IgD-negative memory B cell (primary cell): ENCODE data around the gene CTSF. TPM values are rescaled to one million over a fixed set of nuclear protein-coding genes. Genes with fewer than 3 reads are reported as not detected.

Experiments
- polyA plus RNA-seq: library from polyadenylated mRNA; unstranded; fragments of 300-500 nt; fragmentation: Illumina TruSeq; gene quantifications from one replicate; pipeline ENCODE4 v1.2.3, GENCODE V29; 2021

The CTSF gene
- polyA plus RNA-seq, 1 donor from 2014 or later: 7.0 TPM

Other genes starting within 250 kb of the CTSF start
- gene RIN1, start 232.2 kb downstream of the CTSF start, polyA plus RNA-seq: 0.28 TPM
- 80.6 TPM for gene BRMS1, start 223.5 kb downstream of the CTSF start, polyA plus RNA-seq
- 6.1 TPM for gene B4GAT1, start 221.0 kb downstream of the CTSF start, polyA plus RNA-seq
- 3.0 TPM for gene SLC29A2, start 196.8 kb downstream of the CTSF start, polyA plus RNA-seq
- gene NPAS4, start 147.6 kb downstream of the CTSF start, polyA plus RNA-seq: not detected
- 92.2 TPM for gene MRPL11, start 129.8 kb downstream of the CTSF start, polyA plus RNA-seq
- 4.3 TPM for gene PELI3, start 101.7 kb downstream of the CTSF start, polyA plus RNA-seq
- gene DPP3, start 88.2 kb downstream of the CTSF start, polyA plus RNA-seq: 24.5 TPM
- 10.3 TPM for gene BBS1, start 58.0 kb downstream of the CTSF start, polyA plus RNA-seq
- gene ZDHHC24, start 22.6 kb downstream of the CTSF start, polyA plus RNA-seq: 21.6 TPM
- gene ACTN3, start 21.7 kb downstream of the CTSF start, polyA plus RNA-seq: not detected
- not detected for gene CCDC87, start 24.5 kb upstream of the CTSF start, polyA plus RNA-seq
- 74.7 TPM for gene CCS, start 24.6 kb upstream of the CTSF start, polyA plus RNA-seq
- gene RBM14, start 48.0 kb upstream of the CTSF start, polyA plus RNA-seq: 80.5 TPM
- 189 TPM for gene RBM4, start 70.1 kb upstream of the CTSF start, polyA plus RNA-seq
- 22.9 TPM for gene RBM4B, start 109.3 kb upstream of the CTSF start, polyA plus RNA-seq
- gene SPTBN2, start 160.6 kb upstream of the CTSF start, polyA plus RNA-seq: not detected